GM18519 (cell line): ENCODE data around the gene CNOT6.

ENCODE experiments used
- ATAC-seq: cut with Tn5 transposase; IDR thresholded peaks from one replicate; pipeline ENCODE4 v1.9.1; 2021; ENCODE audit warnings: mild to moderate bottlenecking, moderate library complexity; ENCODE audit not compliant: unreplicated experiment, low FRiP score

The CNOT6 gene

DNA sequence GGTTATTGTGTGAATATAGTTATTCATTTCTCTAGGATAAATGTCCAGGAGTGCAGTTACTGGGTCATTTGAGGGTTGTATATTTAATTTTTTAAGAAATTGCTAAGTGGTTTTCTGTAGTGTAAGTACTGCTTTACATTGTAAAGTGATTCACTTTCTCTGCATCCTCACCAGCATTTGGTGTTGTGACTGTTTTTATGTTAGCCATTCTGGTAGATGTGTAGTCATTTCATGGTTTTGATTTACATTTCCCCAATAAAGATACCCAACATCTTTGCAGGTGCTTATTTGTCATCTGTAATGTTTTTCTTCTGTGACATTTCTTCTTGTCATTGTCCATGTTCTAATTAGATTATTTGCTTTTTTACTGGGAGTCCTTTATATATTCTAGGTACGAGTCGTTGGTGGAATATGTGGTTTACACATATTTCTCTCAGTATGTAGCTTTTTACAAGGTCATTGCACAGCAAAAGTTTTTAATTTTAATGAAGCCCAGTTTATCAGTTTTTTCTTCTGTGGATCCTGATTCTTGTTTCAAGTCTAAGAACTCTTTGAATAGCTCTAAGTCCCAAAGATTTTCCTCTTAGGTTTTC, 63.1 kb downstream of the CNOT6 start:
- no peak for ATAC-seq

DNA sequence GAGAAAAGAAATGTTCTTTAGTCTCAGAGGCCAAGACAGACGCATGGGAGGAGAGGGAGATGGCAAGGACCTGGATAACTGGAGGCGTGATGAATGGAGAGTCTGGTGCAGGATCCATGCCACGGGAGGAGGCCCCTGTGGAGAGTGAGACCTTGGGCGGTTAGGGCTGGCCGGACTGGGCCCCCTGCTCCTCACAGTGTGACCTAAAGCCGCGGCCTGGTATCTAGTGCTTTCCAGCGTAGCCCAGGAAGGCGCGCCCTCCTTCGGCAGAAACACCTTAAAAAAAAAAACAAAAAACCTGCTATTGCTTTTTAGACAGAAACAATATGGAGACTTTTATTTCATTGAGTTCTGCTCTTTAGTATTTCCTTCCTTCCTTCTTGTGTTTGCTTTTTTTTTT, 64.1 kb downstream of the CNOT6 start:
- ATAC-seq = no peak

GRCh38 chr5:180563994-180564393, 69.8 kb downstream of the CNOT6 start:
- no peak for ATAC-seq

DNA sequence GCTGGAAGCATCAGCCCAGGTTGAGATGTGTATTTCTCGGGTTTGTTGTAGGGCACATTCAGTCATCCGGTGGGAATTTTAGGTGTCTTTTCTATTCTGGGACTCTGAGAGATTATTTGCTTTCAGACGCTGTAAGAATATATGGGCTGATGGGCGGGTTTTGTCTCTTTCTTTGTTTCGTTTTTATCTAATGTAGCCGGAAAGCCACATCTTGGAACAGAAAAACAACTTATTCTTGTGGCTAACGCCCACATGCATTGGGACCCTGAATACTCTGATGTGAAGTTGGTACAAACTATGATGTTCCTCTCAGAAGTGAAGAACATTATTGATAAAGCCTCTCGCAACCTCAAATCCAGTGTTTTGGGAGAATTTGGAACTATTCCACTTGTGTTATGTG, 74.7 kb downstream of the CNOT6 start:
- no peak for ATAC-seq

DNA sequence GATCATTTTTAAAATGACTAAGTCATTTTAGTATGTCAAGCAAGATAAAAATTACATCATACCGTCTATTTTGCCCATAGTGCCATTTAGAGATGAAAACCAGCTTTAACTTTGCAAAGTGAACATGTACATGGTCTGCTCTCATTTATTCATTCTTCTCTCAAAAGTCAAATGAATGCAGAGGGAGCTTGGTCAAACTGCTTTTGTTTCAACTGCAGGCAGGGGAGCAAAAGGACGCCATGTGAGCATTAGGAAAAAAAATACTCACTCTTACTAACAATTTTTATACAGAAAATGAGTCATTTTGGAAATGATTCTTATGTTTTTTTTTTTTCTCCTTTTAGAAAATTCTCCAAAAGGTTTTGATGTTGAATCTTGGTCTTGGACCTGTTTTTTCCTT, 81.4 kb downstream of the CNOT6 start:
- ATAC-seq = no peak

DNA sequence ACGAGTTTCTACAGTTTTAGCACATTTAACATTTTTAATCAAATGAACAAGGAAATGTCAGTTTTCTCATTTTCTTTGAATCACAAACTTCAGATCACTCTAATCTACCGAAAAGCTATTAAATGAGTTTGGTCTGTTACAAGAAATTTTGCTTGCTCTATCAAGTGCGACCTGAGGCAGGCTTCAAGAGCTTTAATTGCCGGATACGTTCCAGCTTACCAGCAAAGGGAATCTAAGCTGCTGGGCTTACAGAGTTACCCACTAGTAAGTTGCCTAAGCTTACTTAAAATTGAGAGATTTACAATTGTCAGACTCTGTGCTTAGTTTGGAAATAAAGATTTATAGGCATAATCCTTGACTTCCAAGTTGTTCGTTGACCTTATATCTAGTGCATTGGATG, 86.5 kb downstream of the CNOT6 start:
- no peak for ATAC-seq

DNA sequence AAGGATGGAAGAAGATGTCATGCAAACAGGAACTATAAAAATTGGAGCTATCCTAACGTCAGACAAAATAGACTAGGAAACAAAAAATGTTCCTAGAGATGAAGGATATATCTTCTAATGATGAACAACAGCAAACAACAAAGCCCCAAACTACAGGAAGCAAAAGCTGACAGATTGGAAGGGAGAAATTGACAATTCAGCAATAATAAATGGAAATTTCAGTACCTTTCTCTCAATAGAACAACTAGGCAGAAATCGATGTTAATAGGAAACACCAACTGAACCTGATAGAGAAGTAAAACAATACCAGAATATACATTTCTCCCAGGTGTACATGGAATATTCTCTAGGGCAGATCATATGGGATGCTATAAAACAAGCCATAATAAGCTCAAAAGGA, 89.6 kb downstream of the CNOT6 start:
- no peak for ATAC-seq

GRCh38 chr5:180586204-180586603, 92.0 kb downstream of the CNOT6 start:
- no peak for ATAC-seq

- no peak for ATAC-seq
These were observed 92.7 kb downstream of the CNOT6 start for GRCh38 chr5:180586870-180587269.

DNA sequence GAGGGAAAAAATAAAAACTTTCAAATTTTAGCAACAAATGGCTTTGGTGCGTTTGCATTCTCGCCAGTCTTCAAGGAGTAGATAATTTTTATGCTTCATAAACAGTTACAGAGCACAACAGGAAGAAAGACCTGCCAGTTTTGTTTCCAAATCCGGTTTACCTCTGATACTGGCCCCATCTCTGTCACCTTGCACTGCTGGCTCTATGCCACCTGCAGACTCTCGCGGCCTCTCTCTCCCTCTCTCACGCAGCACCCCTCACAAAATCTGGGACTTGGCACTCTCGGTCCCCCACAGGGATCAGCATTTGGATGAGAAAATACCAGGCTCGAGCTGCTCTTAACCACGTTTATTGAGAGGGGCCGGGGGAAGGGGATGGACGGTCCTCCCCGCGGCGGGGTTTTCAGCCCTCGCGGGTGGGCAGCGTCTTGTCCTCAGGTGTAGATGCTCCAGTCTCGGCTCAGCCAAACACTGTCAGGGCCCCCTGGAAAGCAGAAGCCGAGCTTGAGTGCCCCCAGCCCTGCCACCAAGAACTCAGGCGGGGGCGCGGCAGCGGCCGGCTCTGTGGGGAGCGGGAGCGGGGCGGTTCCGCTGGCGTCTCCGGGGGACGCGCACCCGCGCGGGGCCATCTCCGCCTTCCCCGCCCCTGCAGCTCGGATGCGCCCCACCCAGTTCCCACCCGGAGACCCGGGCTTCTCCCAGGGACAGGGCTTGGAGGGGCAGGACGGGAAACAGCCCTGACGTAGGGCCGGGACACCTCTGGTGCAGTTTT, 95.8 kb downstream of the CNOT6 start:
- ATAC-seq = no peak

- ATAC-seq = no peak
These were observed 96.5 kb downstream of the CNOT6 start for GRCh38 chr5:180590543-180591310.

DNA sequence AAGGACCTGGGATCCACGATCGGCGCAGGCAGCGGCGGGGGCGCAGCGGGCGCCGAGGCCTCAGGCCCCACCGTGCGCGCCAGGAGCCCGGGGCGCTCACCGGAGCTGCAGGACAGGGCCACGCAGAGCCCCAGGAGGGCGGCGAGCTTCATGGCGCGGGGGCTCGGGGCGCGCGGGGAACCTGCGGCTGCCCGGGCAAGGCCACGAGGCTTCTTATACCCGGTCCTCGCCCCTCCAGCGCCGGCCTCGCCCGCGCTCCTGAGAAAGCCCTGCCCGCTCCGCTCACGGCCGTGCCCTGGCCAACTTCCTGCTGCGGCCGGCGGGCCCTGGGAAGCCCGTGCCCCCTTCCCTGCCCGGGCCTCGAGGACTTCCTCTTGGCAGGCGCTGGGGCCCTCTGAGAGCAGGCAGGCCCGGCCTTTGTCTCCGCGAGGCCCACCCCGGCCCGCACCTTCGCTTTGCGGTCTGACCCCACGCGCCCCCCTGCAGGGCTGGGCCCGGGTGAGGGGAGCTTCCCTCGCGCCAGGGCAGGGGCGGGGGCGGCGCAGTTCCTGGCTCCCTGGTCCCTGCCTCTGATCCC, 97.2 kb downstream of the CNOT6 start, which contains the start of gene SCGB3A1:
Gene SCGB3A1 (minus strand): TSS at position 189 of the 577 bp plus-strand sequence. CDS start 37 bp downstream, at position 152.
- ATAC-seq = no peak

GRCh38 chr5:180592176-180592575, 98.0 kb downstream of the CNOT6 start:
- no peak for ATAC-seq

DNA sequence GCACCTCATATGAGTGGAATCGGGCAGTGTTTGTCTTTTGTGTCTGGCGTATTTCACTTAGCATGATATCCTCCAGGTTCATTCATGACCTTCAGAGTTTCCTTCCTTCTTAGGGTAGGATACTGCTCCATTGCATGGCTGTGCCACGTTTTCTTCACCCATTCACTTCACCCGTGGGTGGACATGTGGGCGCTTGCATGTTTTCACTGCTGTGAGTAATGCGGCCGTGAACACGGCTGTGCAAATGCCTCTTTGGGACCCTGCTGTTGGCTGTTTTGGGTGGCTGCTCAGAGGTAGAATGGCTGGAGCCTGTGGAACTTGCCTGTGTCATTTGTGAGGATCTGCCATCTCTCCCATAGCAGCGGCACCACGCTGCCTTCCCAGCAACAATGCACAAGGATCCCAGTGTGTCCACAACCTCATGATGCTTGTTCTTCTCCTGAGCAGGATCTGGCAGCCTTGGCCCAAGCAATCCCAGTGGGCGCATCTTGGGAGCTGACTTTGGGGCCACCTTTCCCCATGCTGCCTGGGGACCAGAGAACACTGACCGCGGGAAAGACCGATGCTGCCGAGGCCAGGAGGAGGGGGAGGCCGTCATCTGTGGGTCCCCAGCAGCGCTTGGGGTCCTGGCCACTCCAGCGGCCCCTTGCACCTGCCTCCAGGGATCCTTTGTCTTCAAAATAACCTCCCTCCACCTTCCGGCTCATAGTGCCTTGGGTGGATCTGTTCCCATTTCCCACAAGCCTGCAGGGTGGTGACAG, 99.4 kb downstream of the CNOT6 start:
- no peak for ATAC-seq

DNA sequence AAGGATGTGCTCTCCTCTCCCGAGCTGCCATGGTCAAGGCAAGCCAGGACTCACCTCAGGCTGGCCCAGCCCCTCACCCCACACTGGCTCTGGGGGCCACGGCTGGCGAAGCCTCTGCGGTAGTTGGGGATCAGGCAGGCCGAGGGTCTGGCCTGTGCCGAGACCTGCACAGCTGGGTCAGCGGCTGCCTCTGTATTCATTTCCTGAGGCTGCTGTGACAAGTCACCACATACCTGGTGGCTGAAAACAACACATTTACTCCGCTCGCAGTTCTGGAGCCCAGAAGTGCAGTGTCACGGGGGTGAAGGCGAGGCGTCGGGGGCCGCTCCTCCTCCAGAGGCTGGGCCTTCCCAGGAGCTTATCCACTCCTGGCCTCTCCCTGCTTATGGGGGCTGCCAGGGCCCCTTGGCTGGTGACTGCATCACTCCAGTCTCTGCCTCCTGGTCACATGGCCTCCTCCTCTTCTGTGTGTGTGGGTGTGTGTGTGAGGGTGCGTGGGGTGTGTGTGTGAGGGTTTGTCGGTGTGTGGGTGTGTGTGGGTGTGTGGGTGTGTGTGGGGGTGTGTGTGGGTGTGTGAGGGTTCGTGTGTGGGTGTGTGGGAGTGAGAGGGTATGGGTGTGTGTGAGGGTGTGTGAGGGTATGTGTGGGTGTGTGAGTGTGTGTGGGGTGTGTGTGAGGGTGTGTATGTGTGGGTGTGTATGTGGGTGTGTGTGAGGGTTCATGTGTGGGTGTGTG, 100.3 kb downstream of the CNOT6 start:
- no peak for ATAC-seq

GRCh38 chr5:180595046-180595379, 100.8 kb downstream of the CNOT6 start:
- no peak for ATAC-seq

DNA sequence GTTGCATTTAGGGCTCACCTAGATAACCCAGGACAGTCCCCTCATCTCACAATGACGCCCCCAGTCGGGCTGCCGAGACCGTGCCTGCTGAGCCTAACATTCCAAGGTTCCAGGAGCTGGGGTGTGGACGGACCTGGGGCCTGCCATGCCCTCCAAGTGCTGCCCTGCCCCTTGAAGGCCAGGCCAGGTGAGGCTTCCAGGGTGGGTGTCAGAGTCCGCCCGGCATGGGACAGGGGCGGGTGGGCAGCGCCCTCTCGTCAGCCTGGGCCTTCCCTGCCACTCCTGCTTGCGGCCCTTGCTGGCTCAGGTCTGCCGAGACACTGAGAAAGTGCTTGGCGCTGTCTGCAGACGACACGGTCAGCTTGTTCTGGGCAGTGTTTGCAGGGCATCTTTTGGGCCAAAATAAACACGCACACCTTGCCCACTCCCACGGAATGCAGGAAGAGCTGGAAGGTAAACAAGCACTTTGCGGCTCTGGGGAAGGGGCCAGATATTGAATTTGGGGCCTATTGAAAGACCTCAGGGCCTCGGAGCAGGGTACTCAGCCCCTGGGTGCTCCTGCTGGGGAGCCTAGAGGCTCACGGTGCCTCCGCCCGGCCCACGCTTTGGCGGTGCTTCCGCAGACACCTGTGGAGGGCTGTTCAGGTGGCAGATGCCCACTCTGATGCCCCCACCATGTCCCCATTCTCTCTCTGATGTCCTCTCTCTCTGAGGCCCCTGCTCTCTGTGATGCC, 101.4 kb downstream of the CNOT6 start:
- no peak for ATAC-seq

GRCh38 chr5:180596115-180596667, 102.0 kb downstream of the CNOT6 start:
- ATAC-seq = no peak

DNA sequence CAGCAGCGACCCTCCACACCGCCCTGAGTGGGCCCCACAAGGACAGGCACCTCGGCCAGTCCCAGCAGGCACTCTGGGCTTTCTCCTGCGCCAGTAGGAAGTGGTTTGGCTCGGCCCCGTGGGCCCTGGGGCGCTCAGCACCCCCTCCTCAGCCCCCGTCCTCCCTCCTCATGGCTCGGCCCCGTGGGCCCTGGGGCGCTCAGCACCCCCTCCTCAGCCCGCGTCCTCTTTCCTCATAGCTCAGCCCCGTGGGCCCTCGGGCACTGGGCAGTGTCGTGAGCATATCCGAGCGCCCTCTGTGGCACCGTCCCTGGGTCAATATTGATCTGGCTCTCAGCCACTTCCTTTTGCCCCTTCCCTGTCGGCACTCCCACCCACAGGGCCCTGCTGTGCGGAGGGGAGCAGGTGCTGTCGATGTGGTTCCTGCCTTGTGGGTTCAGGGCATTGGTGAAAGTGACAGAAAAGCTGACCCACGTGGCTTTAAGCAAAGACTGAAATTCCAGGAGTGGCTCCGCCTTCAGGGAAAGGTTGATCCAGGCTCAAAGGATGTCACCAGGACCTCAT, 102.6 kb downstream of the CNOT6 start:
- no peak for ATAC-seq
